HG02571 (cell line): ENCODE measurements around the gene AKR1B15.
"Not testable (repeated sequence)": the region's sequence is repeated elsewhere in the genome, so short reads cannot be mapped to it uniquely, and the experiment has no call there.

ENCODE experiments used
- ATAC-seq: cut with Tn5 transposase; IDR thresholded peaks from one replicate; pipeline ENCODE4 v1.9.1; 2021; ENCODE audit warnings: mild to moderate bottlenecking, moderate library complexity; ENCODE audit not compliant: unreplicated experiment

Gene AKR1B15

DNA sequence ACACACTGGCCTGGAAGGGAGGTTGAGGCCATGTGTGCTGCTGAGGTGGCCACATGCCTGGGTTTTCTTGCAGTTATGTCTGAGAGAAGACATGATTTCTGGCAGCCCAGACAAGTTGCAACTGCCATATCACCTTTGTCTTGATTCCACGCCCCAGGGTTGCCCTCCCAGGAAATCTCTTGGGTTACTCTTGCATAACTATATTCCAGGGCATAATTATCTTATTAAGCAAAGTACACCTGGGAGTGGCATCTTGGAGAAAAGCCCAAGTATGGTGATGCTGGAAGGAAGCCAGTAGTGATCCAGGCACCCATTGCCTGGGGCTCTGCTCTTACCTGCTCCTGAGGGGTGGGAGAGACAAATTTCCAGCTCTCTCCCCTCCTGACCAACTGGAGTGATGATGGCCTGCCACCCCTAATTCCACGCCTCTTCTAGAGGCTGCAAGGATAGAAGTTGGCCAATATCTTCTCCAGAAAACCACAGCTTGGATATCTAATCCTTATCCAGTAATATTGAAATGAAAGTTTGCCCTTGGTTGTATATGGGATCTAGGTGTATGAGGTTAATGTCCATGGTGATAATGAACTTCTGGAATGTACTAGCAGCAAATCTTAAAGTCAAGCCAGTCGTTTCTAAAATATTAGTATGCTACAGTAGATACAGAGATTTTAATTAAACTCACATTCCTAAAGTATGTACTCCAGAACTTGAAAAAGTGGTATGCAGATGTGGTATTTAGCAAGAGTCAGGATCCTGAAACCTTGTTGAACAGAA, 16.5 kb upstream of the AKR1B15 start:
- ATAC-seq: no peak

DNA sequence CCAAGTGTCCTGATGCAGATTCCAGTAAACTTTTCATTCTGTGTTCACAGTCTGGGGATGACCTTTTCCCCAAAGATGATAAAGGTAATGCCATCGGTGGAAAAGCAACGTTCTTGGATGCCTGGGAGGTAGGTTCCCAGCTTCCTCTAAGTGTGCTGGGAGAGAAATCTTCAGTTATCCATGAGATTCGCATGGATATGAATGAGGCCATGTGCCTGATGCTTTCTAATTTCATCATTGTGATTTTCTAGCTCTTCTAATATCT, 16.0 kb upstream of the AKR1B15 start:
- no peak for ATAC-seq

DNA sequence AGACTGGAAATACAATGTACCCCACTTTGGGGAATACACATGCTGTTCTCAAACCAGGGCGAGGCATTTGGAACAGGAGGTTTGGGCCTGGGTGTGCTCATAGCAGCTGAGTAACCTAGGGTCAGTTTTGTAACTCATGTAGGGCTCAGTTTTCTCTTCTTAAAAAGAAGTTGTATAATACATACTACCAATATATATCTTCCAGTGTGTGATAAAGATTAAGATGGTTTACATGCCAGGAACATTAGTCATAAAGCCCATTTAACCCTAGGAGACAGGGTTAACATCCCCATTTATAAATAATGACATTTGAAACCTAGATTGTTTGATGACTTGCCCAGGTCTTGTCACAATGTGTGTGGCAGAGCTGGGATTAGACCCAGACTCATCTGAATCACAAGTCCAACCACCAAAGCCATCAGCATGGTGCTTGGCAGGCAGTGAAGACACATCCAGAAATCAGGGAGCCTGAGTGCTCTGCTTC, 15.6 kb upstream of the AKR1B15 start:
- ATAC-seq: no peak

DNA sequence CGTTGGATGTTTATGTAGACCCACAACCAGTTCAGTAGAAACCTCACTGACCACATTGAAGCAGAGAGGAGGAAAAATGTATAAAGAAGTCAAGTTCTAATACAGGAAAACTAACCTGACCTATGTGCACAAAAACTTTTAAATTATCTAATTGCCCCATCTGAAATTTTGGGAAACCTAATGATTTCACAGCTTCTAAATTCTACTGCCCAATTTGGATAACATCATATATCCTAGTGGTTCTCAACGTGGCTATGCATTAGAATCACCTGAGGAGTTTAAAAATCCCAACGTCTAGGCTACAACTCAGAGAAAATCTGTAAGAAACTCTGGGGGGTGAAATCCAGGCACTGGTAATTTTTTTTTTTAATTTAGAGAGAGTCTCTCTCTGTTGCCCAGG, 14.3 kb upstream of the AKR1B15 start:
- no peak for ATAC-seq

DNA sequence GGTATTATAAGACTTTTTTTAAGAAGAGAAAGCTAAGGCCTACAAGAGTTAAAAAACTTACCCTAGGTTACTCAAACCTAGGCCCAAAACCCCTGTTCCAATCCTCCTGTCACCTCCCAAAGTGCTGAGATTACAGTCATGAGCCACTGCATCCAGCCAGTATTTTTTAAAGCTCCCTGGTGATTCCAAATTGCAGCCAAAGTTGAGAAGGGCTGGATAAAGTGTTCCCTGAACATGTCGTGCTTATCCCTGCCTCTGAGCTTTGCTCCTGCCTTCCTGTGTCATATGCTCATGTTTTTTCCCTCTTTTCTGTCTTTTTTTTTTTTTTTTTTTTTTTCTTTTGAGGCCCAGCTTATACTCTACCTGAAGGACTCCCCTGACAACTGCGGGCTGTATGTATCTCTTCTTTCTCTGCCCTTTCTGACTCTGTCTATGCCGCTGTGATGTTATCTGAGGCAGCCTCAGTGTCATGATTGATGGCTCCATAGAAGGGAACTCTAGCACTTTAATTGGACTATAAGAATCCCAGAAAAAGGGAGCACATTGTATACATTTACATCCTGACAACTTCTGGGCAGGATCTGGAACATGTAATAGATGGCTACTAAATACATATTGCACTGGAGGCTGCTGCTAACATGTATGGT, 13.5 kb upstream of the AKR1B15 start:
- ATAC-seq: no peak

DNA sequence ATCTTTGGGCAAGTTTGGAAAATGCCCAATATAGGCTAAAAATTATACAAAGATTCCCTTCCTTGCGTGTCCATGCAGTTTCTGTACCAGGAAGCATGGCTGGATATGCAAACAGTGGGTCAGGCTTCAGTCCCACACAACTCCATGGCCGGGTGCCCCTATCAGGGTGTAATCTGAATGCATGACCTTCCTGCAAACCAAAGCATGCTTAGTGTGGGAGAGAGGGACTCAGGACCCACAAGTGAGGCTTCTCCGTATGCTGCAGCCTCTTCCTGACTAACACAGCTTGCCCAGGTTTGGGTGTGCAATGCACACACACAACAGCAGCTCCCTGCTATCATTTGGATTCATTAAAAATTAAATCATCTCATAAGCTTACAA, 13.0 kb upstream of the AKR1B15 start:
- ATAC-seq: no peak

DNA sequence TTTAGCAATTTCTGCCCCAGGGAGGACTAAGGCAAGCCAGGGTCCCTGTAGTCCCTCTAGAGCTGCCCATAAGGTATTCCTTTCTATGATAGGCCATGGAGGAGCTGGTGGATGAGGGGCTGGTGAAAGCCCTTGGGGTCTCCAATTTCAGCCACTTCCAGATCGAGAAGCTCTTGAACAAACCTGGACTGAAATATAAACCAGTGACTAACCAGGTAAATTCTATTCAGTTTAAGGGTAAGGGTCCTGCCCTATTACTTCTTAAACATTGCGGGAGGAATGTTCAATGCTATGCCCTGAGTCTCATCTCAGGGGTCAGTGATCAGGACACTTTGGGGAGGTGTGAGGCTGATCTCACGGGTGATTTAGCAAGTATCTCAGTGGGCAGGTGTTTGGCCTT, 12.4 kb upstream of the AKR1B15 start:
- ATAC-seq: not testable (repeated sequence)

DNA sequence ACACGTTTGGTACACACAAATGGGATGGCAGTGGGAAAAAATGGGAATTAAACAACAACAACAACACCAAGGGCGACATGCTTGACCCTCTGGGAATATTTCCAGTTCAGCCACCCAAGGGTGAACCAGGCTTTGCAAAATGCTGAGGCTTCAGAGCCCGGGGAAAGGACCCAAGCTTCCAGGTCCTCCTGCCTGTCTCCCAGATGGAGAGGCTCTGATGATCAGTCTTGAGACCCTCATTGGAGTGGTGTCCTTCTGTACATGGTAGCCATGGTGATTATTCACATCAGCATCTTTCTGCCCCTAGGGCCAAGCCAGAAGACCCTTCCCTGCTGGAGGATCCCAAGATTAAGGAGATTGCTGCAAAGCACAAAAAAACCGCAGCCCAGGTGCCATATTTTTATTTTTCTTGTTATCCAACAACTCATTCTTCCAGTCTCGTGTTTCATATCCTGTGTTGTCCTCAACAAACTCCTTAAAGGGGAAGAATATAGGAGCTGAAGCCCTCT, 11.6 kb upstream of the AKR1B15 start:
- ATAC-seq: not testable (repeated sequence)

DNA sequence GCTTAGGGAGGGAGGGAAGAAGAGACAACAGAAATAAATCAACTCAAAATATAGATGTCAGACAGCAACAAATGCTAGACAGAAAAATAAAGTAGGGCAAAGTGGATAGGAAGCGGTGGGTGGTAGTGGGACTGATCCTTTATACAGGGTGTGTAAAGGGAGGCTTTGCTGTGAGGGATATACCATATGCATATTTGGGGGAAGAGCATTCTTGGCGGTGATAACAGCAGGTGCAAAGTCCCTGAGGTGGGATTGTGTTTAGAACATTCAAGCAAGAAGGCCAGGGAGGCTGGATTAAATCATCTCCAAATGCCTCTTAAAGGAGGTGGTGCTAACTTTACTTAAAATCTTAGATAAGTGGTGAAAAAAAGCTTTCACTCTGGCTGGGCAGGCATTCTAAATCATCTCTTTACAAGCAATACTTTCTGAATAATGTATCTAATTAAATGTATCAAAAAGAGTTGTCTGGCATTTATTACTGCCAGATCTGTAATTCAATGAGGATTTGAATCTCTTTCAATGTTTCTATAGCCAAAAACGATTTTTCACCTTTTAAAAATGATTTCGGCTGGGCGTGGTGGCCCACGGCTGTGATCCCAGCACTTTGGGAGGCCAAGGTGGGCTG, 9.4 kb upstream of the AKR1B15 start:
- no peak for ATAC-seq

DNA sequence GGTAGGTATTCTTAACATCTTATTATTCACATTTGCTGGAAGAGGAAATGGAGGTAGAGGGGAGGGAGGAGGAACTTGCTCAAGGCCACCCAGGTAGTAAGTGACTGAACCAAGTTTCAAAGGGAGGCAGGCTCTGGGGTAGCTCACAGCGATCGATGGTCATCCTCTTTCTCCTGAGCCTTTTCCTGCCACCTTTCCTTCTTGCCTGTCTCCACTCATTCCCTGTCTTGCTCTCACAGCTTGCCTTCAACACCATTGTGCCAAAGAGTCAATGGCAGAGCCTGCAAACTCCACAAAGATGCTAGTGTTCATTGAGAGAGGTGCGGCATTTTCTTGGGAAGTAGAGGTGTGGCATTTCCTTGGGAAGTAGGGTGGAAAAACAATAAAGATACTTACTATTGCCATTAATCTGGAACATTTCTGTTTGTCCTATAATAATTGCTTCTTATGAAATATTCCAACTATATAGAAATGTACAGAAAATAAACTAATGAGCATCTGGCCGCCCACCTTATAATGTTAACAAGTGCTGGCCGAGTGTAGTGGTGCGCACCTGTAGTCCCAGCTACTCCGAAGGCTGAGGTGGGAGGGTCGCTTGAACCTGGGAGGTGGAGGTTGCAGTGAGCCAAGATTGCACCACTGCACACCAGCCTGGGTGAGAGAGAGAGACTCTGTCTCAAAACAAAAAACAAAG, 7.3 kb upstream of the AKR1B15 start:
- not testable (repeated sequence) for ATAC-seq

DNA sequence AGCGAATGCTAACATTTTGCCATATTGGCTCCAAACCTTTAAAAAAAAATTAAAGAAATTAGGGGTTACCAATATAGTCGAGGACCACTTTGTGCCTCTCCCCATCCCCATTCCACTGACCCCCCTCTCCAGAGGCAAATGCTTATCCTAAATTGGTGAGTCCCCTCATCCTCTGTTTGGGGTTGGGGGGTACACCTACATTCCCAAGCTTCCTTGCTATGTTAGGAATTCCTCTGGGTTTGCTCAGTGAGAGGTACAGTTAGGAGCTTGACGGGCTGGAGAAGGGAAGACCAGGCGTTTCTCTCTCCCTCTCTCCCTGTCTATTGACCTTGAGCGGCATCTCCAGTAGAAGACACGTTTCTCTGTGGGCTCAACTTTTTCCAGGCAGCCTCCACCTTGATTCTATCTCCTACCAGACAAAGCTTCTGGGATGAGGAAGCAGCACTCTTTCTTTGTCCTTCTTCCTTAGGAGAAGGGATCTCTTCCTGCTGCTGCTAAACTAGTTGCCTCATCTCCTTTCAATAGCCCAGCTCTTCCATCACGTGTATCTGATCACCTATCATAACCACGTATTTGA, 6.6 kb upstream of the AKR1B15 start:
- ATAC-seq: no peak

DNA sequence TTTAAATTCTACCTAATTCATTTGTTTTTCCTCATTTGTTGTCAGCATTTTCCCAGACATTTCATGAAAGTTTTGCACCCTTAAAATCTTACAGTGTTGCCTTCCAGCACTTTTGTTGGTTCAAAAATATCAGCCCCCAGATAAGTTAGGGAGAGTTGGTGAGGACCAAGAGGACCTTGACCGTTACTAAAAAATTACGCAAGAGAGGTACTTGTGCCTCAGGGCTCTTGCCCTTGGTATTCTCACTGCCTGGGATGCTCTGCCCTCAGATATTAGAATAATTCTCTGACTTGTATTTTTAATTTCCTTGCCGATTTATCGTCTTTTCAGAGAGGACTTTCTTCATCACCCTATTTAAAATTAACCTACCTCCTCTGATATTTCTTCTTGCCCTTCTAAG, 3.5 kb upstream of the AKR1B15 start:
- ATAC-seq: no peak

DNA sequence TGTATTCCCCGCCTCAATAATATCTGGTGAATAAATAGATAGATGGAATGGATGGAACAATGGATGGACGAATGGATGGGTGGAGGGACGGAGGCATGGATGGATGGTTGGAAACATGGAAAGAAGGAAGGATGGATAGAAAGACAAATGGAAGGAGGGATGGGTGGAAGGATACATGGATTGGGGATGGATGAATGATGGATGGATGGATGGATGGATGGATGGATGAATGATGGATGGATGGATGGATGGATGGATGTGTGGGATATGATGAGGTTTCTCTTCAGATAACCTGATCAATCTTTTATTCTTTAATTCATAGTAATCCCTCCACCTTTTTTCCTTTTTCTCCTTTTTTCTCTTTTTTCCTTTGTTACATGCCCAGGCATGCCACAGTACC, 3.0 kb upstream of the AKR1B15 start:
- no peak for ATAC-seq

DNA sequence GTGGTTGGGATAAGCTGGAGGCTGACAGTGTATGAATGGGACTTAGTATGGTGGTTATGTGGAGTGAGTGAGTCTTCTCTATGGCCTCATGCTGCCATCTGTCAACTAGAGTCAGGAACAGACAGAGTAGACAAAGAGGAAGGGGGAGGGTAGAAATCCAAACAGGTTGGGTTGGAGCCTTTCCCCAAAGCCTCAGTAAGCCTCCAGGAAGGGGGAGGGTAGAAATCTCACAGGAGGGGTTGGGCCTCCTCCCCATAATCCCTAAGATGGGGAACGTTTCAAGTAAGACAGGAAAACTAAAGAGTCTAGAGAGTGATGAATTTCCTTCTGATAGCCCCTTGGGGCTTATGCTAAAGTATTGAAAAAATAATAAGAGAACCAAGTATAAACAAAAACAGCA, 2.0 kb upstream of the AKR1B15 start:
- ATAC-seq: no peak

DNA sequence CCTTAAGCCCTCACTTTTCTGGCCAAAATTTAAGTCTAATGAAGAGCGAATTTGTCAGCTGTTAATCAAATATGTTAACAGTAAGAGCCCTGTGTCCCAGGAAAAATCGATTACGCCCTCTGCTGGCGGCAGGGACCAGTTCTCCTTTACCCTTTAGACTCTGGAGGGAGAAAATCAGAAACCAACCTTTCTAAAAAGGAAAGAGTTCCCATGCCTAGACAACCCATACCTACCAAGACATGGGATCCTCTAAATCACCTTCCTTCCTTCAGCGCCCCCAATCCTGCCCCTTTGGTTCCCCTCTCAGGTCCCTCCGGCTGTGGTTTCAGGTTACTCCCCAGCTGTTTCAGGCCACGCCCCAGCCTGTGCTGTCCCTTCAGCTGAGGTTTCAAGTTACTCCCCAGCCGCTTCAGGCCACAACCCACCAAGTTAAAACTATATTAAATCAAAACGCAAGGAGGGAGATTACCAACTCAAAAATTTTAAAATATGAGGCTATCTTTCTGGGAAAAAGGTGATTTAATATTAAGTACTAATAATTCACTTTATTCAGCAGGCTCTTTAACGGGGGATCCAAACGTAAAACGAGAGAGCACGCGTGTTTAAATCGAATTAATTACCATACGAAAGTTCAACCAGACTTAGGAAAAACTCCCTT, 1.4 kb upstream of the AKR1B15 start:
- ATAC-seq: peak; percentile 80

DNA sequence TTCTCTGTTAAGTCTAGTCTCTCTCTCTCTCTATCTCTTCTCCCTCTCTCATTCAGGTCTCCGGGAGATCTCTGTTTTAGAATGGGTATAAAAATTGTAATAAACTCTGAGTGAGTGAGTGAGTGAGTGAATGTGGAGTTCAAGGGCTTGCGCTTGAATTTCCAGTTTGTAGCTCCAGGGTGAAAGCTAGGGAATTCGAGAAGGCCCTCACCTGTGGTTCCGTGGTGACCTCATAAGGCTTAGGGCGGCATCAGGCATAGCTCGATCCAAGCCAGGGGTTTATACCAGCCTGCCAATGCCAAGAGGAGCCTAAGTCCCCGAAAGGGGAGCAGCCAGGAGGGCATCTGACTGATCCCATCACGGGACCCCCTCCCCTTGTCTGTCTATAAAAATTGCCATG, 456 bp downstream of the AKR1B15 start:
- no peak for ATAC-seq

DNA sequence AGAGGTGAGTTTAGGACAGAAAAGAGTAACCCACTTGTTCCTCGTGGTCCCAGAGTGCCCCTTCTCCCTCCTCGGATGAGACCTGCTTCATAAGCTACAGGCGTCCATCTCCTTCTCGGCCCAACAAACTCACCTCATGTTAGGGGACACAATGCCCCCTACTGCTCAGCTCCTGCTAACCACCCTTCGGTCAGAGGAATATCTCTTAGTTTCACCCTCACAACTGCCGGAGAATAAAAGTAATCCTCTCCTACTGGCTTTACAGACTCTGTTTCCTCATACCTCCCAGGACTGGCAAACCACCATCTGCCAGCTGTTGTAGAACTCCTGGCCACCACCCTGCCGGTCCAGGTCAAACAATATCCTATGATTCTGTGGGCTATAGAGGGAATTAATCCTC, 3.2 kb downstream of the AKR1B15 start:
- no peak for ATAC-seq

DNA sequence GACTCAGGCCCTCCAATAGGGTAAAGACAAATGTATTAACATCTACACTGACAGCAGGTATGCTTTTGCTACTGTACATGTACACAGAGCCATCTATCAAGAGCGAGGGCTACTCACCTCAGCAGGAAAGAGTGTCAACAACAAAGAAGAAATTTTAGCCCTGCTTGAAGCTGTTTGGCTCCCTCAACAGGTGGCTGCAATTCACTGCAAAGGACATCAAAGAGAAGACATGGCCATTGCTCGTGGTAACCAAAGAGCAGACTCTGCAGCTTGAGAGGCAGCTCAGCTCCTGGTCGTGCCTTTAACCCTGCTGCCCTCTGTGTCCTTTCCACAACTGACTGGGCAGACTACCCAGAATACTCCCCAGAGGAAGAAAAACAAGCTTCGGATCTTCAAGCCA, 5.1 kb downstream of the AKR1B15 start:
- no peak for ATAC-seq

DNA sequence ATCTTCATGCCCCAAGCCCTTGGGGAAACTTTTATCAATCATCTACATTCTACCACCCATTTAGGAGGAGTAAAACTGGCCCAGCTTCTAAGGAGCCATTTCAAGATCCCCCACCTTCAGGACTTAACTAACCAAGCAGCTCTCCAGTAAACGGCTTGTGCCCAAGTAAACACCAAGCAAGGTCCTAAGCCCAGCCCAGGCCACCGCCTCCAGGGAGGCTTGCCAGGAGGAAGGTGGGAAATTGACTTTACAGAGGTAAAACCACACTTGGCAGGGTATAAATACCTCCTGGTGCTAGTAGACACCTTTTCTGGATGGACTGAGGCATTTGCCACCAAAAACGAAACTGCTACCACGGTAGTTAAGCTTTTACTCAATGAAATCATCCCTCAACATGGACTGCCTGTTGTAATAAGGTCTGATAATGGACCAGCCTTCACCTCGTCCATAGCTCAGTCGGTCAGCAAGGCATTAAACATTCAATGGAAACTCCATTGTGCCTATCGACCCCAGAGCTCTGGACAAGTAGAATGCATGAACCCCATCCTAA, 5.6 kb downstream of the AKR1B15 start:
- ATAC-seq: no peak

DNA sequence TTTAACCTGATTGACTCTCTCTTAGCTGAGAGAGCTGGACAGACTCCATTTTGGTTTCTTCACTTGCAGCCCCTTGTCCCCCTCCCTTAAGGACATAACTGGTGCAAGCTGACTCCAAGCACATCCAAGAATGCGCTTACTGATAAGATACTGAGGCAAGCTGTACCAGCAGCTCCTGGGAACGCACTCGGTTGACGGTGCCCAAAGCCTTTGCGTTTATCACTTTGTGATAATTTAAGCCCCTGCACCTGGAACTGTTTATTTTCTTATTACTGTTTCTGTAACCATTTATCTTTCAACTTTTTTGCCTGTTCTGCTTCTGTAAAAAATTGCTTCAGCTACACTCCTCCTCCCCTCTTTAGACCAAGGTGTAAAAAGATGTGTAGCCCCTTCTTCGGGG, 8.5 kb downstream of the AKR1B15 start:
- no peak for ATAC-seq
